Measurements from ENCODE around the gene RNU5B-1.

DNA sequence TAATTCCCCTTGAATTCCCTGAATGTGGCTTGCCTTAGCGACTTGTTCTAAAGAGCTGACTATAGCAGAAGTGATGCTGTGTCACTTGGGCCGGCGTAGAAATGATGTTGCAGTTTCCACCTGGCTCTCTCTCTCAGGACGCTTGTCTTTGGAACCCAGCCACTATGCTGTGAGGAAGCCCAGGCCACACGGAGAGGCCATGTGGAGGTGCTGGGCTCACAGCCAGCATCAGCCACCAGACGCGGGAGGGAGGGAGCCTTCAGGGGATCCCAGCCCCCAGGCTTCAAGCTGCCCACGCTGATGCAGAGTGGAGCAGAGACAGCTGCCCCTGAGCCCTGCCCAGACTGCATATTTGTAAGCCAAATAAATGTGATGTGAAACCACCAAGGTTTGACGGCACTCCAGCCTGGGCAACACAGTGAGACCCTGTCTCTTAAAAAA, 18.6 kb downstream of the RNU5B-1 start:
- TF ChIP-seq, protein P1, sequence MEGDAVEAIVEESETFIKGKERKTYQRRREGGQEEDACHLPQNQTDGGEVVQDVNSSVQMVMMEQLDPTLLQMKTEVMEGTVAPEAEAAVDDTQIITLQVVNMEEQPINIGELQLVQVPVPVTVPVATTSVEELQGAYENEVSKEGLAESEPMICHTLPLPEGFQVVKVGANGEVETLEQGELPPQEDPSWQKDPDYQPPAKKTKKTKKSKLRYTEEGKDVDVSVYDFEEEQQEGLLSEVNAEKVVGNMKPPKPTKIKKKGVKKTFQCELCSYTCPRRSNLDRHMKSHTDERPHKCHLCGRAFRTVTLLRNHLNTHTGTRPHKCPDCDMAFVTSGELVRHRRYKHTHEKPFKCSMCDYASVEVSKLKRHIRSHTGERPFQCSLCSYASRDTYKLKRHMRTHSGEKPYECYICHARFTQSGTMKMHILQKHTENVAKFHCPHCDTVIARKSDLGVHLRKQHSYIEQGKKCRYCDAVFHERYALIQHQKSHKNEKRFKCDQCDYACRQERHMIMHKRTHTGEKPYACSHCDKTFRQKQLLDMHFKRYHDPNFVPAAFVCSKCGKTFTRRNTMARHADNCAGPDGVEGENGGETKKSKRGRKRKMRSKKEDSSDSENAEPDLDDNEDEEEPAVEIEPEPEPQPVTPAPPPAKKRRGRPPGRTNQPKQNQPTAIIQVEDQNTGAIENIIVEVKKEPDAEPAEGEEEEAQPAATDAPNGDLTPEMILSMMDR (IDR thresholded peaks at IDR 0.05), result no peak
- TF ChIP-seq MAZ (IDR thresholded peaks at IDR 0.05; ENCODE audit: borderline replicate concordance, low read depth, low read length) (no peak), POLR2AphosphoS2 (conservative IDR thresholded peaks at IDR 0.05; ENCODE audit: low read length) (no peak), CEBPB (IDR thresholded peaks at IDR 0.05) (no peak), POLR2A (IDR thresholded peaks at IDR 0.05; ENCODE audit: low read length) (no peak)
- TF ChIP-seq, protein P2, sequence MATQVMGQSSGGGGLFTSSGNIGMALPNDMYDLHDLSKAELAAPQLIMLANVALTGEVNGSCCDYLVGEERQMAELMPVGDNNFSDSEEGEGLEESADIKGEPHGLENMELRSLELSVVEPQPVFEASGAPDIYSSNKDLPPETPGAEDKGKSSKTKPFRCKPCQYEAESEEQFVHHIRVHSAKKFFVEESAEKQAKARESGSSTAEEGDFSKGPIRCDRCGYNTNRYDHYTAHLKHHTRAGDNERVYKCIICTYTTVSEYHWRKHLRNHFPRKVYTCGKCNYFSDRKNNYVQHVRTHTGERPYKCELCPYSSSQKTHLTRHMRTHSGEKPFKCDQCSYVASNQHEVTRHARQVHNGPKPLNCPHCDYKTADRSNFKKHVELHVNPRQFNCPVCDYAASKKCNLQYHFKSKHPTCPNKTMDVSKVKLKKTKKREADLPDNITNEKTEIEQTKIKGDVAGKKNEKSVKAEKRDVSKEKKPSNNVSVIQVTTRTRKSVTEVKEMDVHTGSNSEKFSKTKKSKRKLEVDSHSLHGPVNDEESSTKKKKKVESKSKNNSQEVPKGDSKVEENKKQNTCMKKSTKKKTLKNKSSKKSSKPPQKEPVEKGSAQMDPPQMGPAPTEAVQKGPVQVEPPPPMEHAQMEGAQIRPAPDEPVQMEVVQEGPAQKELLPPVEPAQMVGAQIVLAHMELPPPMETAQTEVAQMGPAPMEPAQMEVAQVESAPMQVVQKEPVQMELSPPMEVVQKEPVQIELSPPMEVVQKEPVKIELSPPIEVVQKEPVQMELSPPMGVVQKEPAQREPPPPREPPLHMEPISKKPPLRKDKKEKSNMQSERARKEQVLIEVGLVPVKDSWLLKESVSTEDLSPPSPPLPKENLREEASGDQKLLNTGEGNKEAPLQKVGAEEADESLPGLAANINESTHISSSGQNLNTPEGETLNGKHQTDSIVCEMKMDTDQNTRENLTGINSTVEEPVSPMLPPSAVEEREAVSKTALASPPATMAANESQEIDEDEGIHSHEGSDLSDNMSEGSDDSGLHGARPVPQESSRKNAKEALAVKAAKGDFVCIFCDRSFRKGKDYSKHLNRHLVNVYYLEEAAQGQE (IDR thresholded peaks at IDR 0.05), result no peak
- TF ChIP-seq, protein P3, sequence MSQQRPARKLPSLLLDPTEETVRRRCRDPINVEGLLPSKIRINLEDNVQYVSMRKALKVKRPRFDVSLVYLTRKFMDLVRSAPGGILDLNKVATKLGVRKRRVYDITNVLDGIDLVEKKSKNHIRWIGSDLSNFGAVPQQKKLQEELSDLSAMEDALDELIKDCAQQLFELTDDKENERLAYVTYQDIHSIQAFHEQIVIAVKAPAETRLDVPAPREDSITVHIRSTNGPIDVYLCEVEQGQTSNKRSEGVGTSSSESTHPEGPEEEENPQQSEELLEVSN (IDR thresholded peaks at IDR 0.05; ENCODE audit: borderline replicate concordance, low read depth), result no peak
- TF ChIP-seq, protein P4, sequence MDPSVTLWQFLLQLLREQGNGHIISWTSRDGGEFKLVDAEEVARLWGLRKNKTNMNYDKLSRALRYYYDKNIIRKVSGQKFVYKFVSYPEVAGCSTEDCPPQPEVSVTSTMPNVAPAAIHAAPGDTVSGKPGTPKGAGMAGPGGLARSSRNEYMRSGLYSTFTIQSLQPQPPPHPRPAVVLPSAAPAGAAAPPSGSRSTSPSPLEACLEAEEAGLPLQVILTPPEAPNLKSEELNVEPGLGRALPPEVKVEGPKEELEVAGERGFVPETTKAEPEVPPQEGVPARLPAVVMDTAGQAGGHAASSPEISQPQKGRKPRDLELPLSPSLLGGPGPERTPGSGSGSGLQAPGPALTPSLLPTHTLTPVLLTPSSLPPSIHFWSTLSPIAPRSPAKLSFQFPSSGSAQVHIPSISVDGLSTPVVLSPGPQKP (IDR thresholded peaks at IDR 0.05; ENCODE audit: low read depth, low read length), result no peak
